Muscle of arm (tissue), 12 donors: ENCODE data around the gene GALNT10. TPM values are rescaled to one million over a fixed set of nuclear protein-coding genes. Genes with fewer than 3 reads are reported as not detected.

Experiments
- DNase-seq: peaks from one replicate; pipeline ENCODE4 v3.0.0-alpha.2; 2013
- polyA plus RNA-seq, 12 donors: library from polyadenylated mRNA; unstranded; fragments of 120-200 nt; gene quantifications; one replicate each; pipeline ENCODE4 v1.2.1, GENCODE V29; 2013; ENCODE audit not compliant: insufficient read length in 12 of 12

Gene GALNT10
- polyA plus RNA-seq, 12 donors = 17.6 to 25.8 (median 20.9) TPM; not detected in 1

DNA sequence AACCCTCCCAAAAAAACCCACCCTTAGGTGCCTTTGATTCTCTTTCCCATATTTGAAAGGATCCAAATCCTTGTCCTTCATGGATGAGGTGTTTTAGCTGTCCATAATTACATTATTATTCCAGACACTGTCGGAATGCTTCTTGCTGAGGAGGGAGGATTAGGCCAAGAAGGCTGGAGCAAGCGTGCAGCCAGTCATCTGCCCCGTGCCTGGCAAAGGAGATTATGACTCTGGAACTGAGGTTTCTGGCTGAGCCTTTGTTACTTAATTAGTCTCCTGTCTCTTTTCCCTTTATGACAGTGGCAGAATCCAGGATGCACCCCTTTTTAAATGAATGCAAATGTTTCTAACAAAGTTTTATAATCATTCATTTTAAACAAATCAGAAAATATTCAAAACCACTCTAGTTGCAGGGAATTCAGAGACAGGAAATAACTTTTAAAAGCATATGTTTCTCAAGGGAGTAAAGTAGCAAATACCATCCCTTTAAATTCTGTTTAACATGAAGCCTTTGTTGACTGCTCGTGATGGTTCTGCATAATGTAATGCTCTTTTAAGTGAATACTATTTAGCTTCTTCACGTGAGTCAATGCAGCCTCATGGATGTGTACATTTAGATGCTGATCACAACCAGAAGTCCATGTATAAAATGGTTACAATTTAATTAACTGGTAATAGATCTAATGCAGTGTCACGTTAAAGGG is 69.8 kb downstream of the GALNT10 start:
- no peak for DNase-seq

DNA sequence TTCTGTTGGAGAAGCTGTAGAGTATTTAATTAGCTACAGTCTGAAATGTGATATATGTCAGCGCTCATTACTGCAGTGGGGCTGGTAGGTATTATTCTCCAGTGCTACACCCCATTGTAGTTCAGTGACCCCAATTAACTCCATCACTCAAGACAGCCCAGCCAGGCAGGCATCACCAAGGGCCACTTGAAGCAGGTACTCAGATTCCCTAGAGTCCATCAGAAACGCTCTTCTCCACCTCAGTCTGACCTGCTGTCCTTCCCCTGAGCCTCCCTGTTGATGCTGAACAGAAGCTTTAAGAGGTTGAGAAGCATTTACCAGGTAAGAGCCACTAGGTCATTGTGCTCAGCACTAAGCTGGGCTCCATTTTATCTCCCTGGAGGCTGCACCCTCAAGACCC is 71.8 kb downstream of the GALNT10 start:
- DNase-seq = no peak

DNA sequence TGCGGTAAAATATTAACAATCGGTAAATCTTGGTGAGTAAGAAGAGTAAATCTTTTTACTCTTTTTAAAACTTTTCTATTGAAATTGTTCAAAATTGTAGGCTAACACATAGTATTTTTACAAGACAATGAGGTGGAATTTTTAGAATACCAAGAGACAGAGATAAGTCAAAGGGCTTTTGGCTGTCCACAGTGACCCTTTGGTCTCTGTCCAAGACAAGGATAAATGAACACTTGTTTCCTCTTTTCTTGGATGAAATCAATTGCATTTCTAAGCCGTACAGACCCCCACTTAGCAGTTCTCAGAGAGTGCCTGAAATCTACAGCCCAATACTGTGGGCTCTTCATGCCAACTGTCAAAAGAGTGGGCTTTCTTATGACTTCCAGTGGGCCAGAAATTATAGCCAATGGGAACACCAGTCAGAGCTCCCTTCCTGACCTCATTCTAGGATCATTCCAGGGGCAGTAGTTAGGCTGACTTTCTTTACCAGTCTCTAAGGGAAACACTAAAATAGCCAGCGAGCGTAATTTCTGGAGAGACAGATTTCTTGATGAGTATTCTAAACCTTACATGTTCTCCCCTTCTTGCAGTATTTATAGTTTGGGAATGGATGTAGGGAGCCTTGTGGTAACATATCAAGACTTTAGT is 74.1 kb downstream of the GALNT10 start:
- no peak for DNase-seq

DNA sequence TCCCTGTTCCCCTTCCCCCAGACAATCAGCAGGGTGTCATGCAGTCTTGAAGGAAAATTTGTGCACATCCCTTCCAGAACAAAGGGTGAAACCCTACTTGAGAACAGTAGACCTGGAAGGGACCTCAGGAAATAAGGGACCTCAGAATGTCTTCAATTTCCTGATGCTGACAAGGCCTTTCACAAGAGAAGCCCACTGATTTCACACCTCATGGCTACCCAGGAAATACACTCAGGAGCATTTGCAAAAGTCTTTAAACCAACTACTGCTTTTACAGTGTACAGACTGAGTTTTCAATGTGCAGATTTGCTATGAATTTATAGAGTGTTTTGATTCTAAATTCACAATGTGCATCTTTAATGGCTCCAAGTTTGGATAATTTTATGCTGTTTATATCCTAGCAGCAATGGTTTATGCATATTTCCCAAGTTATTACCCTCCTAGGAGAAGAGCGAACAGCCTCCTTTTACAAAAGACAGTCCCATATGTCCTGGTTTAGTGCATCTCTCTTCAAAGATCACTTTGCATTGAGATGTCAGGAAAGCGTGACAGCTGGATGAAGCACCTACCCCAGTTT is 74.8 kb downstream of the GALNT10 start:
- no peak for DNase-seq

DNA sequence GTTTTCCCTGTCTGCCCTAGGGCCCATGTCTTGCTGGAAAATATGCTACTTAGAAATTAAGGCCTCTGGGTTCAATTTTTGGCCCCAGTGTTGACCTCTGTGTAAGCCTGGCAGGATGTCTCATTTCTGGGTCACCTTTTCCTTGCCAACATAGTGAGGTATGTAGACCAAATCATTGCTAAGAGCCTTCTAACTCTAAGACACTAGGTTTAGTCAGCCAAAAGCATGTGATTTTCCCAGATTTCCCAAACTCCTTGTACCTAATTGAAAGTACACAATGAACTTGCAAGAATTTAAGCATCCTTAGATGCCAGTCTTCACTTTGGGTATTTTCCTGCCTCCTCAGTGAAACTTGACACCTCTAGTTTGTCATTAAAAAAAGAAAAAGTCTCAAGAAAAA is 77.0 kb downstream of the GALNT10 start:
- DNase-seq = no peak

DNA sequence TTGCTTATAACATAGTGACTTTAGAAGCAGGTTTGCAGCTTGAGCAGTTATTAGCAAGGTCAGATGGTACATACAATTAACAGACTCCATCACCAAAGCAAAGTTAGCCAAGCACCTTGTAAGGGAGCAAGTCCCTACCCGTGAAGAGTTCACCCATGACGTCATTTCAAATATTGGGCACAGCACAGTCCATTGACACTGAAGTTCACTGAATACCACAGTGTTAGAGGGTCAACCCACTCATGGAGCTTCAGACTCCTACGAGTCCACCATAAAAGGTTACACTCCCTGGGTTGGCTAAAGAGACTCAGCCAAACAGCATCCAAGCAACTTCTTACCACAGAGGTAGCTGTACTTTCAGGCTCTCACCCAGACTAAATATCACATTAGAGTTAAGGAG is 77.5 kb downstream of the GALNT10 start:
- DNase-seq = no peak

DNA sequence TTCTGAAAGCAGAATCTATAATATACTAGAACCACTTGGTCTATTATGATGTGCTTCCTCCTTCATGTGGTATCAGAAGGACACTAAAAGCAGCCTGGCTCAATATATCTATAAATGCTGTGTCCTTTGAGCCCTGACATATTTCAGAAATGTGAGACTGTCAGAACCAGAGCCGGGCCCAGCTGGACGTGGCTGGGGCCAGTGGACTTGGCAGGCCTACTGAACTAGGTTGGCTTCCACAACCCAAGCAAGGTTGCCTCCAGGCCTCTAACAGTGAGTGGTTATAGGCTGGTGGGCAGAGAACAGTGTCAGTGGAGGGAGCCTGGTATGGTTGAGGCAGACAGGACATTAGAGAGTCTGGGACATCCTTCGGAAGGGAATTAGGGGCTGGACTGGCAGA is 78.9 kb downstream of the GALNT10 start:
- DNase-seq = no peak

DNA sequence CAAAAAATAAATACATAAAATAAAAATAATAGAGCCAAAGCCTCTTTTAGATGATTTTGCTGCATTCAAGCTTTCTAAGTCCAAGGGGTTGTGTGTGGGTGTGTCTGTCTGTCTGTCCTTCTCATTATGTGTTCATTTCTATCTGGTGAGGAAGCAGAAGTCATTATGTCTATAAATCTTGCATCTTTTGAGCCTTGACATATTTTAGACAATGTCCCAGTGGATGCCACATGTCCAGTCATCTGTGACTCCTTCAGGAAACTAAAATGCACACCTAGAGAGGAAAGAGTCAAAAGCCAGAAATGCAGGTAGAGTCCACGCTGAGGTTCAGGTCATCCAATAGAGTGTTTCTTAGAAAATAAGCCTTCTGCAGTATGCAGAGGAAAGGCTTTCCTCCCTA is 80.9 kb downstream of the GALNT10 start:
- DNase-seq = no peak

DNA sequence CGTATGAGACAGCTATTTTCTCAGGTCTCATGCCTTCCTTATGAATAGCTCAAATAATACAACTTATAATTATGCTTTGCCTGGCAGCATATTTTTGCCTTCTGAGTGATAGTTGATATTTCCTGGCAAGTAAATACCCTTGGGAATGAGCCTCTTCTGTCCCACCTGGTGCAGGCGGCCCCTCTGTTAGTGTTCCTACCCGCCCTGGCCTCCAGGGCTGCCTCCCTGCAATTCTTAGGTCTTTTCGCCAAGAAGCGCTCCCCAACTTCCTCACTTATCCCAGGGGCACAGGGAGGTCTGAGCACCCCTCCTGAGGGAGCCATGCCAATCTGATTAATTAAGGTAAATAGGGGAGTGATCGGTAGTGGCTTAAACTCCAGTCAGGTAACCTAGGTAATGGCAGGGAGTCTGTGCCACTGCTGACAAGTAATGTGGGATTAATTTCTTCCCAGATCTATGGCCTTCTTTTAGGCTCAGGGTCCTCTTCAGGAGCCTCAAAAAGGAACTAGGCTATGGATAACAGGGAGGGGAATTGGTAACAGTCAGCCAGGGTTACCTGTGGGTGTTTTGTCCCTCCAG is 81.5 kb downstream of the GALNT10 start:
- DNase-seq = no peak

DNA sequence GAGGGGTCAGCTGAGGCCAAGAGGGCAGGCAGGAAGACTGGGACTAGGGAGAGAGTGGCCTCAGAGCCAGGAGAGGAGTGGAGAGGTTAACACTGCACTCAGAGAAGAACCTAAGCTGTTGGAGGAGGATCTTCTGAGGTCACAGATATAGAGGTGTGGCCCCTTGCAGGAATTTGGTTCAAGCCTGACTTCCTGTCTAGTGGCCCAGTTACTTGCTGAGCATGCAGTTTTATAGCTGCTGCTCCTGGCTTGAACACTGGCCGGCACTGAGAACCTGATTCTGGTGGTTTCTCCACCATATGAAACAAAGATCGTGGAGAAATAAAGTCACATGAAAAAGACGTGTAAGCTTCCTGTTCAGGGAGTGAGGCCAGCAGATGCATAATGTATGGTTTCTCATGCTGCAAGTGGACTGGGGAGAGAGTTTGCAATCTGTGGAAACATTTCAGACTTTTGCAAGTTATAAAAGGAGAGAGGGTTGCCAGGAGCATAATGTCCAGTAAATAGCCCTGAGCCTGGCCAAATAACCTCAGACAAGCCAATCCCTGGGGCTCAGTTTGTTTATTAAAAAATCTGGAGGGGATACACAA is 82.6 kb downstream of the GALNT10 start:
- DNase-seq = peak; percentile 76

DNA sequence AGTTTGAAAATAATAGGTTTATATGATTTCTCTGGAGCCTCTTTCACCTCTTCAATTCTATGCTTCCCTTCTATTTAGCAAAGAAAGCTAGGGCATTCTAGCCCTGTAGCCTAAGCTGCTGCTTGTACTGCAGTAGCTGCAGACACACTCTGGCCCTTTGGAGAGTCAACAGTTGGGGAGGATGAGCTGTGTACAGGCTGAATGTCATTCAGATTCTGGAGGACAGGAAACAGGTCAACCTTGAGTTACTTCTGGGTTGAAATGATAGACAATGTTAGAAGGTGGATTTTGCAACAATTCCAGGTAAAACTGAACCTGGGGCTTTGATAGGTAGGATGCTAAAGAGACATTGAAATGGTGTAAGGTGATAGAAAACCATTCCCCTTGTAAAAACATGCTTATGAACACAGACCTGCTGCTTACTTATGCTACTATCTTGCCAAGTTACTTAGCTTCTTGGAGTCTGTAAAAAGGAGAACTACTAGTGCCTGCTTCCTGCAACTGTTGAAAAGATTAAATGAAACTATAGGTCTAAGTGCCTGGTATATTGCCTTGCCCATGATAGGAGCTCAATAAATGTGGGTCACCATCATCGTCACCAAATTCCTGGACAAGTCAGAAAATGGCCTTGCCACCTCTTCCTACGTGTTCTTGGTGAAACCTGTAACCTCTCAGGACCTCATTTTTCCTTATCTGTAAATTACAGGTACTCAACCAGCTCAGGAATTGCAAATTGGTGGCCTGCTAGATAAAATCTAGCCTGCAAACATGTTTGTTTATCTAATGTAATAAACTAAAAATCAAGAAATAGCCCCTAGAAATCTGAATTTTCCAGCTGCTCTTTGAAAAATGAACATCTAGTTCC is 83.7 kb downstream of the GALNT10 start:
- DNase-seq = no peak

DNA sequence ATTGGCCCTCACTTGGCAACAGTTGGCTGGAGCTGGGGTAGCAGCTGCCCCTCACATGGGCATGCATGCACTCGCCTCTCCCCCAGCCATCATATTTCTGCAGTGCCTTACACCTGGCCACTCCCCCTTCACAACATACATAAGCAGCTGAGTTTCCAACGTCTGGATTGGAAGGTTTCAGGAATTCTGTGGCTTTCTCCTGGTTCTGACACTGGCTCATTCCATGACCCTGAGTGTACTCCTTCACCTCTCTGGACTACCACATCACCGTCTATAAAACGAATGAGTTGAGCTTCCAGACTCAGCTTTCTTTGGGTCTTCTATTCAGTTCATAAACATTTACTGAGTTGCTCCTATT is 84.3 kb downstream of the GALNT10 start:
- no peak for DNase-seq

DNA sequence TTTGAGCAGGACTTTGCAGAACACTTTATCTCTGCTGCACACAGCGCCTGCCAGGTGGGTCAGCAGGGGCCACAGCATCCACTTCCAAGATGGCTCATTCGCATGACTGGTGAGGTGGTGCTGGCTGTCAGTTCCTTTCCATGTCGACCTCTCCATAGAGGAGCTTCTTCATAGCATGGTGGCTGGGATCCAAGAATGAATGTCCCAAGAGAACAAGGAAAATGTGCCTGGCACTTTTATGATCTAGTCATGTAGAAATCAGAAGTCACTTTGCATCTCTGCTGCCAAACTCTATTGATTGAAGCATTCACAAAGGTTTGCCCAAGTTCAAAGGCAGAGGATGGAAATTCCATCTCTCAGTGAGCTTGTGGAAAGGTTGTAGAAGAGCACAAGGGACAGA is 85.0 kb downstream of the GALNT10 start:
- DNase-seq = no peak

DNA sequence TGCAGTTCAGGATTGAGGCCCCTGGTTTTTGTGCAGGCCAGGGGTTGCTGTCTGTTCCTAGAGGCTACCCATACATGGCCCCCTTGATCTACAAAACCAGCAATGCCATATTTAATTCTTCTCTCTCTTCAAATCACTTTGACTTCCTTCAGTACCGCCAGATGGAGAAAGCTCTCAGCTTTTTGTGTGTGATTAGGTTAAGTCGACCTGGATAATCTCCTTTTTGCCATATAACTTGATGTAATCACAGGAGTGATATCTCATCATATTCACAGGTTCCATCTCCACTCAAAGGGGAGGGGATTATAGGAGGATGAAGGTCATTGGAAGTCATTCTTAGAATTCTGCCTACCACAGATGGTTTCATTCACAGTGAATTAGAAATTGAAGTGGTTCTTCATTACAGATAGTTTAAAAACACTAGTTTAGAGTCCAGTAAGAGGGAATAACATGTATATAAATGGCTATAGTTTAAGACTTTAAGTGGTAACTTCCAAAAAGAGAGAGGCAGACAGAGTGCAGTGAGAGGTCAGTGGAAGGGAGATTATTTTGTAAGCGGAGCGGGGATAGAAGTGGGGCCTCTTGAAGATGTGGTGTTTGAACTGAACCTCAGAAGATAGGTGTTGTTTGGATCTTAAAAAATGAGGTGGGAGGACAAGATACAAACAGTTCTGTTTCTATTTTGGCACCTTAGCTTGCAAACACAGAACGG is 85.9 kb downstream of the GALNT10 start:
- no peak for DNase-seq

DNA sequence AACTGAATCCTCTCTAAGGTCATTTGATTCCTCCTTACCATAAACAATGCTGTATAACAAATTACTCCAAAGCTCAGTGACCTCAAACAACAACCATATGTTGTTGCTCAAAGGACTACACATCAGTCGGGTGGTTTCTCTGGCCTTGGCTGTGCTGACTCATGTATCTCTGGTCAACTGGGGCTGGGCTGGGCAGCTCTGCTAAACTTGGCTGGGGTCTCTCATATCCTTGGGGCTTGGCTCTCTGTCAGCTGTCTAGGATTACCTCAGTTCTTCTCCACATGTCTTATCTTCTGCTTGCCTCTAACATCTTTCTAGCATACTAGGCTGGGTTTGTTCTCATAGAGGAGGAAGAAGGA is 86.4 kb downstream of the GALNT10 start:
- peak; percentile 78 for DNase-seq

DNA sequence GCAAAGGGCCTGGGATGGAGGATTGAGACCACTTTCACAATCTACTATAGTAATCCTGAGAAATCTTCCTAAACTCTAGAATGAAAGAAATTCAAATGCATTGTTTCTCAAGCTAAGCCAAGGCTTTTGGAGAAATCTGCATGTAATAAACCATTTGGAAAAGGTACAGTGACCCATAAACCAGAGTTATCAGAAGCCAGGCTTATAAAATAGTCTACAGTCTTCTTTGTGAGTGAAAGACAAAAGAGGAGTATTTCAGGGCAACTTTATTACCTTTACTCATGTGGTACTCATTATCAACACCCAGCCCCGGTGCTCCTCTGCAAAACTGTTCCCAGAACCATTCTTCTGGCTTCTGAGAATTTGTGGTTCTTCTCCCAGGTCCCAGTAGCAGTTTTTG is 87.0 kb downstream of the GALNT10 start:
- DNase-seq = no peak

DNA sequence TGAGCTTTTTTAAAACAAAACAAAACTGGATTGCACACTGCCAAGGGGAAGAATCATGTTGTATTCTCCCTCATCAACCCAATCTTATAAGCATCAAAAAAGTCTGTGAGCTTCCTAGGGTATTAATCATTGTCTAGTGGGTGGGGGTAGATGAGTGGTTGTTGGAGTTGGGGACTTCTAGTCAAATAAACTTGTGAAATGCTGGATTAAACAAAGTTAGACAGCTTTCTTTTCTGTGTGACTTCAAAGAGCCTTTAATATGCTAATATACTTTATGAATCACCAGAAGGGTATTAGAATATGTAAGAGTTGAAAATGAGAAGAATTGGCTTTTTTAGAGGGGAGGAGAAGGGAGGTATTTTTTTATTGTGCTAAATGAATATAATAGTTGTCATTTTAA is 87.7 kb downstream of the GALNT10 start:
- no peak for DNase-seq

DNA sequence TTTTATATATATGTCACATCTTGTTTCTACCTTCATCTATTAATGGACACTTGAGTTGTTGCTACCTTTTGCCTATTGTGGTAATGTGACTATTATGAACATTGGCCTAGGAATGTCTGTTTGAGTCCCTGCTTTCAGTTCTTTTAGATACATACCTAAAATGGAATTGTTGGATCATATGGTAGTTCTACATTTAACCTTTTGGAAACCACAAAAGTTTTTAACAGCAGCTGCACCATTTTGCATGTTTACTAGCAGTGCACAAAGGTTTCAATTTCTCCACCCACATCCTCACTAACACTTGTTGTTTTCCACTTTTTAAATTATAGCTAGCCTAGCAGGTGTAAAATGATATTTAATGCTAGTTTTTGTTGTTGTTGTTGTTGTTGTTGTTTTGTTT is 88.4 kb downstream of the GALNT10 start:
- no peak for DNase-seq

DNA sequence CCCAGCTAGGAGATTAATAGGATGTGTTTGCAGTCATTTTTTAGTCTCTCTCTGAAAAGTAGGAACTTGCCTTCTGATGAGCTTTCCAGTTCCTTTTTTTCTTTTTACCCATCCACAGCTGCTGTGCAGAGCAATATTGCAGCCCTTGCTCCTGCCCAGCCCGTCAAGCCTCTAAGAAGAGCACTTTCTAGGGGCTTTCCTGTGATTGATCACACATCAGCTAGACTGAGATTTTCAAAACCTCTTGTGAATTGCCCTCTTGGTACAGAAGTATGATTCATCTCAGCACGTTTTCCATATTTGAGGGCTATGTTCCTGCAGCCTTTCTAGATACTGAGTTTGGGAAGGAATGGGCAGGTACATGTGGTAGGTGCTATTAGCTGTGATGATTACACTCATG is 93.9 kb downstream of the GALNT10 start:
- no peak for DNase-seq

DNA sequence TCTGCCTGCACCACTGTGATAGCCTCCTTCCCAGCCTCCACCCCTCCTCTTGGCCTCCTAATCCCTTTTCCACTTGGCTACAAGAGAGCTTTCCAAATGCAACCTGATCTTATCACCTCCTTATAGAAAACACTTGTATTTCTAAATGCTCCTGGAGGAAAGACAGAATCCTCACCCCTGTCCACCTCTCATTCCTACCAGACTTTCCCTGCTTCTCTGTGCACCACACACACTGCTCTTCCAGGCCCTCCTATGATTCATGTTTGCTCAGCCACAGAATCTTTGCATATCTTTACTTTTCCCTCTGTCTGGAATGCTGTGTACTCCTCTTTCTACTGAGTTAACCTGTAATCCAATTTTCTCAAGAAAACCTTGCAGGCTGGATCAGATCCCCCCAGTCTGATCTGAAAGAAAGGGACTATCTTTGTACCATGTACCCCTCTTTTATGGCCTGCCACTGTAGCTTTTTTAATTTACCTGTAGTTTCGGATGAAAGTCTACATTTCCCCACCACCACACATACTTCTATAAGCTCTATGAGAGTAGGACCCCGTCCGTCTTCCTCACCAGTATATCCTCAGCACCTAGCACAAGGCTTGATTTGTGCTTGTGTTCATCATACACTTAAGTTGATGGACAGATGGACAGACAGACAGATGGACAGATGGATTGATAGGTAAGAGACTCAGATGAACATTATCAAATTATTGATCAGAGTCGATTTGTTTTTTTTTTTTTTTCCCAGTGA is 95.3 kb downstream of the GALNT10 start:
- DNase-seq = no peak

DNA sequence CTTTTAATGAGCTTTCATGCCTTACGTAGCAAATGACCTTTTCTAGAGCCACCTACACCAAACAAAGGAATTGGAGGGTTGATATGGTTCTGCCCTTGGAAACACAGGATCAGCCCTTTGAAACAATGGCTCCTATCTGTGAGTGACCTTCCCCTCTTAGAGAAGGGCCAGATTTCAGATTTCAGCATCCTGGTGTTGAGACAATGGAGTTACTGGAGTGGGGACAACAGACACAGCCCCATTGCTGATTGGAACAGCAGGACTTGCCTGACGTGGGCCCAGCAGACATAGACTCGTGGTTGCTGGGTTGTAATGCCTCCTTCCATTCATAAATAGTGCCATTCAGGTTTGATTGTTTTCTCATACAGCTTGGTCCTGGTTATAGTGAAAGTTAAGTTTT is 96.0 kb downstream of the GALNT10 start:
- no peak for DNase-seq
